Measurements from ENCODE around the gene C6orf62. TPM values are rescaled to one million over a fixed set of nuclear protein-coding genes. Genes with fewer than 3 reads are reported as not detected.
"Not testable (repeated sequence)": the region's sequence is repeated elsewhere in the genome, so short reads cannot be mapped to it uniquely, and the experiment has no call there.

The C6orf62 gene
- total RNA-seq, 2 donors from 2014 or later, result 95.1 to 115 TPM

DNA sequence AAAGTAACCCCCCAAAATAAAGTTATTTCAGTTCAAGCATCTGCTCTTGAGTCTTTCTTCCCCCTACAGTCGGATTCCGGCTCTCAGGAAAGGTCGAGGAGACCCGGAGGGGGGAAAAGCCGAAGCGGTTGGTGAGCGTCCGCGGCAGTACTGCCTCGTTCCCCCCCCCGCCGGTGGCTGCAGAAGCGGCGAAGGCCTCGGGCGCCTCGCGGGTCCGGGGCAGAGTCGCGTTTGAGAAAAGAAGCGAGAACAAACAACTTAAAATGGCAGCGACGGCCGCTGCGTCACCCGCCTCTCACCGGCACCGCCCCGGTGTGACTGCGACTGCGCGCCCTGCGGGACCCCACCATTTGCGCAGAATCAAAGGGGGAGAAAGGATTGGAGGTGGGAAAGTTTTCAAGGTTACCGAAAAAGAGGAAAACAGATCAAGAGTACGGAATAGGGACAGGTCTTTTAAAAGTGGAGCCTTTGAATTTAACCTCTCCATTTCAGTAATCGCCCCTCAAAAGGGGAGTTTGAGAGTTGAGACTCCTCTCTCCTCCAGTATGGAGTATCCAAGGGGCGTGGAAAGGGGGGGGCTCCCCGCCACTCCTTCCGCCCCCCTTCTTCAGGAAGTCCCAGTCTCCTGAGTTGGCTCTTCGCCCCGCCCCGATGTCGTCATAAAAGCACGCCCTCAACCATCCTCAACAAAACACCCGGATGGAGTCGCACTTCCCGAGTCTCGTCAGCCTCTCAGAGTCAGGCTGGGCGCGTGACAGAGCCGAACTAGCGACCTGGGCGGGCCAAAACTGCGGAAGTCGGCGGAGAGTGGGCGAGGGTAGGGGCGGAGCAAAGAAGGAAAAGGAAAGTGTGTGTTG, 1.9 kb upstream of the C6orf62 start:
- DNase-seq (ENCODE audit: low spot score), result peak; percentile 100
- H3K27ac ChIP-seq, result peak overlapping the region; percentile 98 to 100
- peak; percentile 99 for TF ChIP-seq POLR2A (IDR thresholded peaks at IDR 0.05)
- TF ChIP-seq CTCF (IDR thresholded peaks at IDR 0.05), result peak in 1 of 4 experiments; percentile 6
- peak; percentile 98 for TF ChIP-seq POLR2AphosphoS5 (IDR thresholded peaks at IDR 0.05)
- H3K9me3 ChIP-seq, result no peaks in the 10 kb centered on the region
- H3K4me1 ChIP-seq (replicated peaks), result peaks cover 4% of the 10 kb centered on the region
- WGBS, result under 1% methylated on average over 60 of the region's 60 CpGs
- no peaks in the 10 kb centered on the region for H3K27me3 ChIP-seq (replicated peaks; ENCODE audit: insufficient read depth)
- peak overlapping the region; percentile 87 to 97 for H3K4me3 ChIP-seq
- intact Hi-C loops (cut with DNase I), result loop anchor here (2.0 to 5.0 kb wide), 2 partner anchors 51 to 54 kb away; partner anchors contain the start of genes ACOT13, GMNN and TDP2
- H3K36me3 ChIP-seq, result no peaks in the 10 kb centered on the region

DNA sequence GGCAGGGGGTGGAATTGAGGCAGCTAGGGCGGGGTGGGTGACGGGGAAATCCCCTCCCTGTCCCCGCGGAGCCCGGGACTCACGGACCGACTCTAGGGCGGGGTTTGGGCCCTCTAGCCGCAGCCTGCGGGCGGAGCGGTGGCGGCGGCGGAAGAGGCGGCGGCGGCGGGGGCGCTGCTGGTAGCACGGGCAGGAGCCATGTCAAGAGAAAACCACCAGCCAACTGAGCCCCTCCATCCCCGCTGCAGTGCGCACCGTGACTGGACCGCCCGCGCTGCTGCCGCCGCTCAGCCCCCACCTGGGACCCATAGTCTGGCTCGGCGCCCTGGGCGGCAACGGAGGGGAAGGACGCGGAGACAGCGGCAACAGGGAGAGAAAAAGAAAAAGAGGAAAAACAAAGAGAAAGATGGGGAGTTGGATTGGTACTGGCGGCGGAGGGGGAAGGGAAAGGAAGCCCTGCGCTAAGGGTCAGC, 1.2 kb upstream of the C6orf62 start:
- no peak for TF ChIP-seq POLR2AphosphoS5 (IDR thresholded peaks at IDR 0.05)
- no peak for TF ChIP-seq POLR2A (IDR thresholded peaks at IDR 0.05)
- TF ChIP-seq CTCF (IDR thresholded peaks at IDR 0.05), result no peak
- peak; percentile 12 for DNase-seq (ENCODE audit: low spot score)
- Histone ChIP-seq H3K4me3 (peak overlapping the region; percentile 87 to 97), H3K9me3 (no peaks in the 10 kb centered on the region), H3K27me3 (replicated peaks; ENCODE audit: insufficient read depth) (no peaks in the 10 kb centered on the region), H3K4me1 (replicated peaks) (peaks cover 6% of the 10 kb centered on the region), H3K27ac (peak overlapping the region; percentile 98 to 100), H3K36me3 (no peaks in the 10 kb centered on the region)
- intact Hi-C loops (cut with DNase I), result loop anchor here (2.0 to 5.0 kb wide), 2 partner anchors 52 to 53 kb away; partner anchors contain the start of genes ACOT13, GMNN and TDP2
- WGBS, result under 1% methylated on average over 24 of the region's 39 CpGs

- peak overlapping the region; percentile 87 to 97 for H3K4me3 ChIP-seq
- intact Hi-C loops (cut with DNase I), result no loop called here
- peaks cover 12% of the 10 kb centered on the region for H3K4me1 ChIP-seq (replicated peaks)
- no peak for TF ChIP-seq CTCF (IDR thresholded peaks at IDR 0.05)
- TF ChIP-seq POLR2AphosphoS5 (IDR thresholded peaks at IDR 0.05), result no peak
- no peak for TF ChIP-seq POLR2A (IDR thresholded peaks at IDR 0.05)
- no peaks in the 10 kb centered on the region for H3K36me3 ChIP-seq
- no peaks in the 10 kb centered on the region for H3K27me3 ChIP-seq (replicated peaks; ENCODE audit: insufficient read depth)
- no peaks in the 10 kb centered on the region for H3K9me3 ChIP-seq
- no peak for DNase-seq (ENCODE audit: low spot score)
- WGBS, result 8% methylated on average over 8 of the region's 8 CpGs
- H3K27ac ChIP-seq, result peak overlapping the region; percentile 98 to 100
Observed at GRCh38 chr6:24718449-24719124, 367 bp downstream of the C6orf62 start.

DNA sequence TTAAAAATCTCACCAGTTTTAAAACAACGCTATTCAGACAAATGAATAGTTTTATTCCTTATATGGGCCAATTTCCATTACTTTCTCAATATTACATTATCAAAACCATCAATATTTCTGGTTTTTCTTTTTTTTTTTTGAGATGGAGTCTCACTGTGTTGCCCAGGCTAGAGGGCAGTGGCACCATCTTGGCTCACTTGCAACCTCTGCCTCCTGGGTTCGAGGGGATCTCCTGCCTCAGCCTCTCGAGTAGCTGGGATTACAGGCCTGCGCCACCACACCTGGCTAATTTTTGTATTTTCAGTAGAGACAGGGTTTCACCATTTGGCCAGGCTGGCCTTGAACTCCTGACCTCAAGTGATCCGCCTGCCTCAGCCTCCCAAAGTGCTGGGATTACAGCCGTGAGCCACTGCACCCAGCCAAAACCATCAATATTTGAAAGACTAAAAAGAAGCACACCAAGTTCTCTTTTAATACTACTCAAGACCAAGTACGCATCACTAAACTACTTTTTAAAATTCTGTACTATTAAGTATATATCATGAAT, 2.3 kb downstream of the C6orf62 start:
- H3K27me3 ChIP-seq (replicated peaks; ENCODE audit: insufficient read depth); intact Hi-C loops (cut with DNase I); H3K9me3 ChIP-seq; DNase-seq (ENCODE audit: low spot score); H3K36me3 ChIP-seq: not testable (repeated sequence)
- Histone ChIP-seq H3K4me3 (peak overlapping the region; percentile 87 to 97), H3K27ac (peak overlapping the region in 1 of 2 donors; percentile 98), H3K4me1 (replicated peaks) (peaks cover 12% of the 10 kb centered on the region)
- WGBS, result 90% methylated on average over 7 of the region's 7 CpGs

Data from prostate gland (tissue), 2 donors.